SK-N-SH treated with all-trans-retinoic acid at 6 μM for 48 hours (cell line): ENCODE measurements around the gene GPSM1.

Experiments
- CREB5 ChIP-seq: fragments of 250-450 bp; sonication (Bioruptor Pico); IDR thresholded peaks from 2 replicates; pipeline ENCODE4 v1.5.1; 2020; ENCODE audit warnings: low read depth, mild to moderate bottlenecking, moderate library complexity
- CSDC2 ChIP-seq: fragments of 250-450 bp; sonication (Bioruptor Pico); IDR thresholded peaks from 2 replicates; pipeline ENCODE4 v1.5.0; 2020; ENCODE audit warnings: mild to moderate bottlenecking, moderate library complexity
- GLIS3 ChIP-seq: fragments of 250-450 bp; sonication (Bioruptor Pico); IDR thresholded peaks from 2 replicates; pipeline ENCODE4 v1.5.0; 2020; ENCODE audit warnings: mild to moderate bottlenecking, moderate library complexity
- PATZ1 ChIP-seq: fragments of 250-450 bp; sonication (Bioruptor Pico); IDR thresholded peaks from 2 replicates; pipeline ENCODE4 v1.8.0; 2020; ENCODE audit warnings: mild to moderate bottlenecking, moderate library complexity, borderline replicate concordance
- PPARA ChIP-seq: fragments of 250-450 bp; sonication (Bioruptor Pico); IDR thresholded peaks from 2 replicates; pipeline ENCODE4 v1.5.0; 2020; ENCODE audit warnings: mild to moderate bottlenecking, borderline replicate concordance
- RARB ChIP-seq: fragments of 250-450 bp; sonication (Bioruptor Pico); IDR thresholded peaks from 2 replicates; pipeline ENCODE4 v1.8.0; 2021; ENCODE audit warnings: mild to moderate bottlenecking, moderate library complexity
- SNAI2 ChIP-seq: fragments of 250-450 bp; sonication (Bioruptor Pico); IDR thresholded peaks from 2 replicates; pipeline ENCODE4 v1.5.0; 2020; ENCODE audit warnings: mild to moderate bottlenecking, moderate library complexity
- ZFP3 ChIP-seq: fragments of 250-450 bp; sonication (Bioruptor Pico); IDR thresholded peaks from 2 replicates; pipeline ENCODE4 v1.5.0; 2020; ENCODE audit warnings: mild to moderate bottlenecking, moderate library complexity
- ZFP30 ChIP-seq: fragments of 450-650 bp; formaldehyde crosslinking; IDR thresholded peaks from 2 replicates; pipeline ENCODE4 v1.5.0; 2022; ENCODE audit warnings: mild to moderate bottlenecking, moderate library complexity
- TF ChIP-seq, protein P1 (sequence below): fragments of 250-450 bp; sonication (Bioruptor Pico); IDR thresholded peaks from 2 replicates; pipeline ENCODE4 v1.8.0; 2021; ENCODE audit warnings: low read depth, mild to moderate bottlenecking, moderate library complexity, borderline replicate concordance
- TF ChIP-seq, protein P2 (sequence below): fragments of 250-450 bp; sonication (Bioruptor Pico); IDR thresholded peaks from 2 replicates; pipeline ENCODE4 v1.5.1; 2021; ENCODE audit warnings: mild to moderate bottlenecking, moderate library complexity

- TF ChIP-seq CREB5 (no peak), PPARA (CRISPR knock-in tag) (no peak), CSDC2 (CRISPR knock-in tag) (no peak), GLIS3 (CRISPR knock-in tag) (no peak), PATZ1 (CRISPR knock-in tag) (no peak), RARB (CRISPR knock-in tag) (no peak), ZFP30 (CRISPR knock-in tag) (no peak), ZFP3 (CRISPR knock-in tag) (no peak), SNAI2 (CRISPR knock-in tag) (no peak)
- TF ChIP-seq, protein P1, sequence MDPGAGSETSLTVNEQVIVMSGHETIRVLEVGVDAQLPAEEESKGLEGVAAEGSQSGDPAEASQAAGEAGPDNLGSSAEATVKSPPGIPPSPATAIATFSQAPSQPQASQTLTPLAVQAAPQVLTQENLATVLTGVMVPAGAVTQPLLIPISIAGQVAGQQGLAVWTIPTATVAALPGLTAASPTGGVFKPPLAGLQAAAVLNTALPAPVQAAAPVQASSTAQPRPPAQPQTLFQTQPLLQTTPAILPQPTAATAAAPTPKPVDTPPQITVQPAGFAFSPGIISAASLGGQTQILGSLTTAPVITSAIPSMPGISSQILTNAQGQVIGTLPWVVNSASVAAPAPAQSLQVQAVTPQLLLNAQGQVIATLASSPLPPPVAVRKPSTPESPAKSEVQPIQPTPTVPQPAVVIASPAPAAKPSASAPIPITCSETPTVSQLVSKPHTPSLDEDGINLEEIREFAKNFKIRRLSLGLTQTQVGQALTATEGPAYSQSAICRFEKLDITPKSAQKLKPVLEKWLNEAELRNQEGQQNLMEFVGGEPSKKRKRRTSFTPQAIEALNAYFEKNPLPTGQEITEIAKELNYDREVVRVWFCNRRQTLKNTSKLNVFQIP (CRISPR knock-in tag): no peak
- TF ChIP-seq, protein P2, sequence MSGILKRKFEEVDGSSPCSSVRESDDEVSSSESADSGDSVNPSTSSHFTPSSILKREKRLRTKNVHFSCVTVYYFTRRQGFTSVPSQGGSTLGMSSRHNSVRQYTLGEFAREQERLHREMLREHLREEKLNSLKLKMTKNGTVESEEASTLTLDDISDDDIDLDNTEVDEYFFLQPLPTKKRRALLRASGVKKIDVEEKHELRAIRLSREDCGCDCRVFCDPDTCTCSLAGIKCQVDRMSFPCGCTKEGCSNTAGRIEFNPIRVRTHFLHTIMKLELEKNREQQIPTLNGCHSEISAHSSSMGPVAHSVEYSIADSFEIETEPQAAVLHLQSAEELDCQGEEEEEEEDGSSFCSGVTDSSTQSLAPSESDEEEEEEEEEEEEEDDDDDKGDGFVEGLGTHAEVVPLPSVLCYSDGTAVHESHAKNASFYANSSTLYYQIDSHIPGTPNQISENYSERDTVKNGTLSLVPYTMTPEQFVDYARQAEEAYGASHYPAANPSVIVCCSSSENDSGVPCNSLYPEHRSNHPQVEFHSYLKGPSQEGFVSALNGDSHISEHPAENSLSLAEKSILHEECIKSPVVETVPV (CRISPR knock-in tag): no peak
Measured at GRCh38 chr9:136292026-136292538, 35.3 kb upstream of the GPSM1 start.
